Liver (tissue), 3 donors: ENCODE results near the gene C12orf60.

Source experiments
- ATF3 ChIP-seq: IDR thresholded peaks from 2 replicates; pipeline ENCODE4 v1.6.1; 2016; ENCODE audit warnings: antibody characterized with exemption
- CTCF ChIP-seq: fragments of 150-350 bp; IDR thresholded peaks from 2 replicates; pipeline ENCODE4 v1.5.1; 2017; ENCODE audit warnings: improper control_type of control experiment, low read depth, low read length; ENCODE audit not compliant: missing input control
- FOXA1 ChIP-seq: IDR thresholded peaks from 2 replicates; pipeline ENCODE4 v1.6.1; 2016; ENCODE audit warnings: antibody characterized with exemption
- GABPA ChIP-seq, 2 donors: IDR thresholded peaks in 1 of 2; conservative IDR thresholded peaks in 1 of 2; 2 replicates each; pipeline ENCODE4 v1.6.1; 2016; ENCODE audit warnings: antibody characterized with exemption in 2 of 2, mild to moderate bottlenecking in 1 of 2, moderate library complexity in 1 of 2
- RXRA ChIP-seq, 2 donors: IDR thresholded peaks; 2 replicates each; pipeline ENCODE4 v1.6.1; 2017 to 2018; ENCODE audit warnings: antibody characterized with exemption in 2 of 2, mild to moderate bottlenecking in 1 of 2
- TAF1 ChIP-seq: conservative IDR thresholded peaks from 2 replicates; pipeline ENCODE4 v1.6.1; 2016; ENCODE audit warnings: antibody characterized with exemption, mild to moderate bottlenecking
- donor health status: healthy.
- donor health status: healthy.

GRCh38 chr12:14842315-14842714 lies 38.8 kb downstream of the C12orf60 start:
- TF ChIP-seq TAF1 (no peak), CTCF (no peak), GABPA (IDR thresholded peaks at IDR 0.05 in 1 of 2, conservative IDR thresholded peaks at IDR 0.05 in 1 of 2) (peak in 1 of 2 donors; percentile 0), RXRA (IDR thresholded peaks at IDR 0.05) (no peak), FOXA1 (no peak), ATF3 (no peak)
